Coronary artery (tissue), 2 donors: ENCODE results near the gene CCND1.

ENCODE experiments used
- DNase-seq: peaks from one replicate; pipeline ENCODE4 v3.0.0-alpha.2; 2017; ENCODE audit warnings: low spot score
- H3K27ac ChIP-seq, 2 donors: fragments of 200-600 bp; sonication (generic); one replicate each; pipeline ENCODE4 v1.5.1; 2016 to 2019
- H3K4me3 ChIP-seq: fragments of 200-600 bp; sonication (generic); 2 replicates; pipeline ENCODE4 v1.5.1; 2016; ENCODE audit warnings: mild to moderate bottlenecking, moderate library complexity
- CTCF ChIP-seq: fragments of 200-600 bp; sonication (generic); IDR thresholded peaks from one replicate; pipeline ENCODE4 v1.5.1; 2019; ENCODE audit warnings: antibody characterized with exemption

CCND1 gene

DNA sequence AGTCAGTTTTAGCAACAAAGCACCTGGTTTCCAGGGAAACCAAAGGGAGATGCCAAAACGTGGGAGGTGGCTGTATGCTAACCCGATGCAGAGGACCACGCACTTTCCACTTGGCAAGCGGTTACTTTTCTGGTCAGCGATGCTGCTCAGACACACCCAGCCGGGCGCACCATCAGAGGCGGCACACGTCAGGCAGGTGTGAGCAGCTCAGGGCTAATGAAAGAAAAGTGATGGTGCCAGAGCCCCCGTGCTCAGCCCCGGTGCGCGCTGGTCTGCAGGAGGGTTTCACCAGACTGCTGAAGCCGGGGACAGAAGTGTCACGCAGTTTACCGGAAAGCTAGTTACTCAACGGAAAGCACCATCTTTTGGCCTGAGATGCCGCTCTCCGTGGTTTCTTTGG is 28.5 kb downstream of the CCND1 start:
- no peak for DNase-seq
- Histone ChIP-seq H3K27ac (no peak overlapping the region), H3K4me3 (no peak overlapping the region)
- TF ChIP-seq CTCF = no peak

GRCh38 chr11:69670158-69670845 is 29.3 kb downstream of the CCND1 start:
- TF ChIP-seq CTCF = peak; percentile 93
- peak; percentile 92 for DNase-seq
- Histone ChIP-seq H3K27ac (peak overlapping the region in 1 of 2 donors; percentile 54), H3K4me3 (peak overlapping the region; percentile 43)

DNA sequence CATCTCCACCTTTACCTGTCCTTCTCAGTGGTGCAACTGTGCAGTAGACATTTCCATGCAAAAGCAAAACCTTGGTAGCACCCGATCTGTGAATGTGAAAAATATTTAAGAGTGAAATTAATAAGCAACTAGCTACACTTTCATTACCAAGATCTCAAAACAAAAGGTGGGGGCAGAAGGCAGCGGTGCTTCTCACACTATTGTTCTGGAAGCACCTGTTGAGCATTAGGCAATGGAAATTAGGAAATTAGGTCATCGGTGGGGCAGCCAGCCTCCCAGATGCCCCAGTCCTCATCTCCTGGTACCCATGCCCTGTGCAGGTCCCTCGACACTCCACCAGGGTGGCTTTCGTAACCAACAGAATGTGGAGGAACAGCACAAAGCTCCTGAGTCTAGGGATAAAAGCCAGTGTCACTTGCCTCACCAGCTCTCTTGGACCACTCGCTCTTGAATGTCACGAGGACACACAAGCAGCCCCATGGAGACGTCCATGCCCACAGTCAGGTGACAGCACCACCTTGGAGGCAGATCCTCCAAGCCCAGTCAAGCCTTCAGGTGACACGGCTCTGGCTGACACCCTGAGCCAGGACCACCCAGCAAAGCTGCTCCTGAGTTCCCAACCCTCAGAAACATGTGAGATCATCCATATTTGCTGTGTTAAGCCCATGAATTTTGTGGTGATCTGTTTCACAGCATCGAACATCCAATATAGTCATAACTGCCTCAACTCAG is 30.9 kb downstream of the CCND1 start:
- DNase-seq = no peak
- no peak overlapping the region for H3K27ac ChIP-seq
- H3K4me3 ChIP-seq = no peak overlapping the region
- TF ChIP-seq CTCF = no peak

GRCh38 chr11:69674267-69674885 is 33.4 kb downstream of the CCND1 start:
- no peak for TF ChIP-seq CTCF
- peak overlapping the region; percentile 79 for H3K4me3 ChIP-seq
- peak overlapping the region; percentile 76 to 86 for H3K27ac ChIP-seq
- DNase-seq = no peak

- H3K4me3 ChIP-seq = peak within 1 kb of the TSS; percentile 79
- TF ChIP-seq CTCF = no peak
- peak; percentile 95 for DNase-seq
- peak within 1 kb of the TSS; percentile 76 to 86 for H3K27ac ChIP-seq
These were observed 34.1 kb downstream of the CCND1 start, which contains the start of gene LTO1 for GRCh38 chr11:69674886-69675714. Gene LTO1, minus strand, starts transcription at chr11:69675353. Its CDS starts 114 bp downstream, at chr11:69675239.

DNA sequence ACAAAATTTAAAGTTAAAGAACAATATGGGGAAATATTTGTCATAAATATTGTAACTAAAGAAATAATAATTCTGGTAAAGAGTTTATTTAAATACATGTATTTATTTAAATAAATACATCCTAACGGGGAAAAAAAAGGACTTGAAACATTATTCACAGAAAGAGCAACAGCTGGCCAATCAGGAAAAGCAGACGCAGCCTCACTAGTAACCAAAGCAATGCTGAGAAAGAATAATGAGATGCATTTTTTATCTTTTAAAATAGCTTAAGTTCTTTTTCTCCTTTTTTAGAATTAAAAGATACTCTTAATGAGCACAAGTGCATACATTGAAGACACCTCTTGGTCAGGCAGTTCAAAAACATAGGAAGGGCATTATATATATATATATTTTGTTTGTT is 36.8 kb downstream of the CCND1 start:
- no peak overlapping the region for H3K4me3 ChIP-seq
- H3K27ac ChIP-seq = no peak overlapping the region
- no peak for TF ChIP-seq CTCF
- no peak for DNase-seq
